GM12891 (cell line): ENCODE measurements around the gene SOSTDC1.

Experiments used
- DNase-seq: peaks from one replicate; pipeline ENCODE4 v3.0.0; 2011; ENCODE audit warnings: low spot score; ENCODE audit not compliant: insufficient read length
- FAIRE-seq: peaks from 2 replicates; lab custom pipeline; 2011; peaks lifted over from hg19 to GRCh38; lab: Jason Lieb, UNC
- PAX5 ChIP-seq: IDR thresholded peaks from 2 replicates; pipeline ENCODE4 v1.6.1; 2011; ENCODE audit warnings: low read length, moderate library complexity, mild to moderate bottlenecking; ENCODE audit not compliant: insufficient read depth, severe bottlenecking
- POLR2A ChIP-seq: IDR thresholded peaks from 2 replicates; pipeline ENCODE4 v1.6.1; 2011; ENCODE audit warnings: low read depth, low read length, control low read depth
- POLR2AphosphoS5 ChIP-seq: IDR thresholded peaks from 2 replicates; pipeline ENCODE4 v1.6.1; 2011; ENCODE audit warnings: low read depth, low read length, control low read depth
- POU2F2 ChIP-seq: IDR thresholded peaks from 2 replicates; pipeline ENCODE4 v1.6.1; 2011; ENCODE audit warnings: low read depth, mild to moderate bottlenecking, control low read depth, low read length, moderate library complexity
- SPI1 ChIP-seq: IDR thresholded peaks from 2 replicates; pipeline ENCODE4 v1.6.1; 2011; ENCODE audit warnings: low read depth, low read length, control low read depth
- TAF1 ChIP-seq: IDR thresholded peaks from 2 replicates; pipeline ENCODE4 v1.6.1; 2011; ENCODE audit warnings: low read depth, low read length, control low read depth

The SOSTDC1 gene

GRCh38 chr7:16436306-16436705 is 29.2 kb downstream of the SOSTDC1 start:
- TF ChIP-seq TAF1 (no peak), PAX5 (no peak), POU2F2 (no peak), POLR2A (no peak), SPI1 (no peak)
- no peak for FAIRE-seq
- no peak for DNase-seq

GRCh38 chr7:16433568-16434122 is 31.9 kb downstream of the SOSTDC1 start:
- FAIRE-seq: no peak
- TF ChIP-seq SPI1 (no peak), POU2F2 (no peak), POLR2AphosphoS5 (no peak), TAF1 (no peak), POLR2A (no peak), PAX5 (no peak)
- DNase-seq: no peak

GRCh38 chr7:16432425-16432731 is 33.2 kb downstream of the SOSTDC1 start:
- DNase-seq (no peak), FAIRE-seq (no peak)
- no peak for TF ChIP-seq POLR2A

GRCh38 chr7:16431646-16432424 is 33.7 kb downstream of the SOSTDC1 start:
- FAIRE-seq (no peak), DNase-seq (no peak)
- no peak for TF ChIP-seq POLR2AphosphoS5
- no peak for TF ChIP-seq SPI1
- TF ChIP-seq TAF1: no peak
- no peak for TF ChIP-seq POU2F2
- no peak for TF ChIP-seq PAX5
- TF ChIP-seq POLR2A: no peak

GRCh38 chr7:16430133-16430532 is 35.4 kb downstream of the SOSTDC1 start:
- FAIRE-seq: no peak
- TF ChIP-seq SPI1 (no peak), PAX5 (no peak), TAF1 (no peak), POU2F2 (no peak), POLR2A (no peak), POLR2AphosphoS5 (no peak)
- no peak for DNase-seq

DNA sequence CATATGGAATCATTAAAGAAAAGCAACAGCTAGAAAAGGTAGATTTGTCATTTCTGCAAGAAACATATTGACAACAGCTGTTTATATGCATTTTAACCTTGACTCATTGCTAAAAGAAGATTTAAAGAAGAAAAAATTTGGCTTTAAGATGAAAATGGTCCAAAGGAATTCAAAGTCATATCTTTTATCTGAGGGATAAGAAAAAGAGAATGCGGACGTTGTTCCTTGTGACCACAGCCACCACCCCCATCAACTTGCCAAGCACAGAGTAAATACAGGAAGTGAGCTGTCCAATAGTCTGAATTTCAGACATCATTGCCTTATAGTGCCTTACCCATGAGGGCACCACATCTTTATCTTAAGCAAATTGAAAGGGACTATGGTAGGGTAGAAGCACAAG is 36.9 kb downstream of the SOSTDC1 start:
- FAIRE-seq (no peak), DNase-seq (no peak)
- TF ChIP-seq POLR2A (no peak), TAF1 (no peak), SPI1 (no peak), PAX5 (no peak), POU2F2 (no peak), POLR2AphosphoS5 (no peak)

GRCh38 chr7:16428182-16428581 is 37.4 kb downstream of the SOSTDC1 start:
- FAIRE-seq (no peak), DNase-seq (no peak)
- TF ChIP-seq SPI1 (no peak), PAX5 (no peak), POLR2AphosphoS5 (no peak), TAF1 (no peak), POLR2A (no peak), POU2F2 (no peak)

DNA sequence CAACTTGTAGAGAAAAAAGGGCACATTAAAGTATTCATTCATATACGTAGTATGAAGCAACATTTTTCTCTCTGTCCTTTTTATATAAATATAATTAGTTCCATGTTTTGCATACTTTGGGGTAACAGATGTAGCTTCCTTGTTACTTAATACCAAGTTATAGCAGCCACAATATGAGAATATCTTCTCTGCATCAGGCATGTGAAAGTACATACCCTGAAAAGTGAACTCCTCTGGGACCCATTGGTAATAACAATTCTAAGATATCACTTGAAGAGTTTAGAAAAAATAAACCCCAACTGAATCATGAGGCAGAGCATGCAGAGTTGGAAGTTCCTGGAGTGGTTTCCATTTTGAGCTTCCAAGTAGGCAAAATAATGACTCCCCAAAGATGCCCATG is 41.8 kb downstream of the SOSTDC1 start:
- FAIRE-seq: no peak
- no peak for DNase-seq
- TF ChIP-seq TAF1: no peak
- no peak for TF ChIP-seq POU2F2
- no peak for TF ChIP-seq POLR2A
- TF ChIP-seq SPI1: no peak
- TF ChIP-seq POLR2AphosphoS5: no peak
- TF ChIP-seq PAX5: no peak

DNA sequence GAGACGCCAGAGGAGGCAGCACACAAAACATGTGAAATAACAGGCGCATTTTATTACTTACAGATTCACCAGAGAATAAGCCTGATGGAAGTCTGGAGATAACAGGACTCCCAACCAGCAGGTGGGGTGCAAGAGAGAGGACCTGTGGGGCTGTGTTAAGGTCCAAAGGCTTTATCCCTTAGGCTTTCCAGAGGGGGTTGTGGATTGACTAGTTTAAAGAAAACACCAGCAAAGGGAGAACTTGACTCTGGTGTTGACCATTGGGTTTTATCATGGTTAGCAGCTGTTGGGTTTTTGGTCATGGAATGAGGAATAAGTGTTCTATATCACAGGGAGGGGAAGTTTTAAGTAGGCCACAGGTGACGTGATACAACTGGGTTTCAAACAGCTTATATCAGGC is 42.6 kb downstream of the SOSTDC1 start:
- no peak for FAIRE-seq
- TF ChIP-seq TAF1 (no peak), POU2F2 (no peak), POLR2AphosphoS5 (no peak), SPI1 (no peak), POLR2A (no peak), PAX5 (no peak)

GRCh38 chr7:16422103-16422435 is 43.5 kb downstream of the SOSTDC1 start:
- DNase-seq (no peak), FAIRE-seq (no peak)
- TF ChIP-seq SPI1 (no peak), POLR2AphosphoS5 (no peak), POLR2A (no peak), TAF1 (no peak), PAX5 (no peak), POU2F2 (no peak)

More for the DNA sequence above, 42.6 kb downstream of the SOSTDC1 start:
- DNase-seq: no peak

DNA sequence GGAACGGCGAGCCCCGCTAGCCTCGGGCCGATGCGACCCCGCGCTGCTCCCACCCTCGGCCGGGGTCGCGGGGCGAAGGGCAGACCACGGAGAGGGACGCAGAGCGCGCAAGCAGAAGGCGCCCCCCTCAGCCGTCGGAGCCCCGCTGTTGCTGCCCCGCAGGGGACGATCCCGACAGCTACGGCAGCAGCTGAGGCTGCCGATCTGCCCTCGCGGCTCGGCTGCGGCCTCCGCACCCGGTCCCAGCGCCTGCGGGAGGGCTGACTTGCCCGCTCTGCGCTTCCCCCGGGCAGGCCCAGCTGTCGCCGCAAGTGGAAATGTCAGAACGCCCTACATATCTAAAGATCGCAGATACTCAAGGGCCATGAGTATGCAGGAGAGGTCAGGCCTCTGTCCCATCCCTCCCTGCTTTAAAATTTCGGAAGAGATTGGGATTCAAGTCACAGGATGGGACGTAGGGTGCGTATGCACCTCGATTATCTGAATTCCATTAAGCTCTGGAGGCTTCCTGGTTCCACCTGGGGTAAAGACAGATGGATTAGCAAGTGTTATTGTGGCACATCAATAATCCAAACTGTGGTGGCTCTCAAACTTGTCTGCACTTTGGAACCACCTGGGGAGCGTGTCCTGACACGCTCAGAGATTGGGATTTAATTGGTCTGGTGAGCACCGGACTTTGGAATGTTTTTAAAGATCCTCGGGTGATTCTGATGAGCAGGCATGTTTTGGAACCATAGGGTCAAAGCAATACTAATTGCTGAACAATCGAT is 44.0 kb downstream of the SOSTDC1 start, which contains the start of gene CRPPA:
TSS of gene CRPPA (minus strand) at position 206 of the 770 bp plus-strand sequence. CDS start 216 bp downstream, outside the sequence.
- FAIRE-seq: no peak

More for the DNA sequence above, 44.0 kb downstream of the SOSTDC1 start, which contains the start of gene CRPPA:
- no peak for TF ChIP-seq POLR2A
- TF ChIP-seq POLR2AphosphoS5: no peak
- no peak for TF ChIP-seq PAX5
- DNase-seq: no peak
